Measurements from ENCODE around the gene AQP12B.
"Not testable (repeated sequence)": the region's sequence is repeated elsewhere in the genome, so short reads cannot be mapped to it uniquely, and the experiment has no call there.

The AQP12B gene

GRCh38 chr2:240680185-240680584, 2.5 kb downstream of the AQP12B start:
- DNase-seq = not testable (repeated sequence)

- not testable (repeated sequence) for DNase-seq
Observed at GRCh38 chr2:240678909-240679308, 3.8 kb downstream of the AQP12B start.

GRCh38 chr2:240678043-240678442, 4.6 kb downstream of the AQP12B start:
- DNase-seq = not testable (repeated sequence)

- DNase-seq = not testable (repeated sequence)
Observed at GRCh38 chr2:240675345-240675744, 7.3 kb downstream of the AQP12B start.

GRCh38 chr2:240674461-240675184, 8.1 kb downstream of the AQP12B start:
- DNase-seq = not testable (repeated sequence)

- DNase-seq = no peak
Observed at GRCh38 chr2:240672701-240673190, 9.9 kb downstream of the AQP12B start.

- DNase-seq = no peak
Observed at GRCh38 chr2:240672076-240672700, 10.5 kb downstream of the AQP12B start.

GRCh38 chr2:240670950-240671349, 11.7 kb downstream of the AQP12B start:
- no peak for DNase-seq

- no peak for DNase-seq
Observed at GRCh38 chr2:240670402-240670801, 12.3 kb downstream of the AQP12B start.

- no peak for DNase-seq
Observed at GRCh38 chr2:240664622-240665021, 18.1 kb downstream of the AQP12B start.

- DNase-seq = no peak
Observed at GRCh38 chr2:240663546-240664190, 19.0 kb downstream of the AQP12B start.

- no peak for DNase-seq
Observed at GRCh38 chr2:240662681-240663080, 20.0 kb downstream of the AQP12B start.

- DNase-seq = not testable (repeated sequence)
Observed at GRCh38 chr2:240659883-240660282, 22.8 kb downstream of the AQP12B start.

- DNase-seq = no peak
Observed at GRCh38 chr2:240655931-240656886, 26.5 kb downstream of the AQP12B start.

GRCh38 chr2:240651185-240651584, 31.5 kb downstream of the AQP12B start:
- no peak for DNase-seq

- no peak for DNase-seq
Observed at GRCh38 chr2:240650254-240650965, 32.3 kb downstream of the AQP12B start.

- no peak for DNase-seq
Observed at GRCh38 chr2:240649331-240649730, 33.4 kb downstream of the AQP12B start.

- no peak for DNase-seq
Observed at GRCh38 chr2:240648650-240649275, 33.9 kb downstream of the AQP12B start.

- no peak for DNase-seq
Observed at GRCh38 chr2:240648155-240648649, 34.5 kb downstream of the AQP12B start.

- DNase-seq = no peak
Observed at GRCh38 chr2:240647503-240648154, 35.1 kb downstream of the AQP12B start.

Data from NCI-H2029 (cell line).